Epithelial cell of proximal tubule (primary cell): ENCODE measurements around the gene DYSF. TPM values are rescaled to one million over a fixed set of nuclear protein-coding genes. Genes with fewer than 3 reads are reported as not detected.

Experiments used
- DNase-seq: peaks from one replicate; pipeline ENCODE4 v3.0.0-alpha.2; 2011; ENCODE audit warnings: low read depth
- H3K4me3 ChIP-seq: 2 replicates; pipeline ENCODE4 v1.5.1; 2011; ENCODE audit warnings: low read depth, mild to moderate bottlenecking, low read length
- CTCF ChIP-seq: conservative IDR thresholded peaks from 2 replicates; pipeline ENCODE4 v1.5.1; 2012; ENCODE audit warnings: low read depth, mild to moderate bottlenecking, low read length
- total RNA-seq: library from RNA; depleted of rRNA; stranded (reverse); fragments of >200 nt; gene quantifications from 2 replicates; pipeline ENCODE4 v1.2.3, GENCODE V29; 2015

Gene DYSF
- total RNA-seq, 1 donor from 2014 or later = 6.3 TPM

DNA sequence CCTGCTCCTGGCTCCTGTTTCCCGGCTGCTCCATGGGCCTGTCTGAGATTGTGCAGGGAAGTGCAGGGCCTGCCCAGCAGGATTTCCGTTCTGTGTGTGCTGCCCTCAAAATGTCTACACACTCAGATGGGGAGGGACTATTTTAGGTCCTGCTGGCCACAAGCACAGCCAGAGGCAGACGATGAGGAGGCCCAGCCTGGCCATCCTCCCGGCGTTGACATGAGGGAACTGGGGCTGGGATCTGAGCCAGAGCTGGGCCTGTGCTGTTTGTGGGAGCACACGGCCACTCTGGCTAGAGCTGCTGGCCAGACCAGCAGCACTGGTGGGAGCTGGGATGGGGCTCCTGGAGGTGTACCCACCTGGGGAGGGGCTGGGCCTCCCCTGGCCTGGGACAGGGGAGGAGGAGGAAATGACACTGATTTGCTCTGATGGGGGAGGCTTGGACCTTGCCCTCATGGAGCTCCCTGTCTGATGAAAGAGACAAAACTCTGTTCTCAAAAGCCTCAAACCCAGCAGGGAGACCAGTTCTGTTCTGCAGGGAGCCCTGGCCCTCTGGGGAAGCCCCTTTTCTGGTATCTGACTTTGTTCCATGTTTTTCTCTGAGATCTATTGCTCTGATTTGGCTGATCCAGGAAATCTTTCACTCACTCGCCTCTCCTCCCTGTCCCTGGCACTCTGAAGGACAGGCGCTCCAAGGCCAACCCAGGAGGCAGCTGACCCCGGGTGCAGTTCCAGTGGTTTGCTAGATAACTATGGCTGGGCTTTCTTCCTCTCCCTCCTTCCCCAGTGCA is 161.8 kb downstream of the DYSF start:
- DNase-seq = no peak
- no peak overlapping the region for H3K4me3 ChIP-seq
- TF ChIP-seq CTCF = no peak

GRCh38 chr2:71615767-71616730 is 162.7 kb downstream of the DYSF start:
- H3K4me3 ChIP-seq = no peak overlapping the region
- no peak for TF ChIP-seq CTCF
- no peak for DNase-seq

GRCh38 chr2:71617266-71617665 is 163.9 kb downstream of the DYSF start:
- DNase-seq = no peak
- no peak overlapping the region for H3K4me3 ChIP-seq
- TF ChIP-seq CTCF = no peak

- no peak for TF ChIP-seq CTCF
- no peak for DNase-seq
- no peak overlapping the region for H3K4me3 ChIP-seq
These were observed 165.2 kb downstream of the DYSF start for GRCh38 chr2:71618327-71619113.

DNA sequence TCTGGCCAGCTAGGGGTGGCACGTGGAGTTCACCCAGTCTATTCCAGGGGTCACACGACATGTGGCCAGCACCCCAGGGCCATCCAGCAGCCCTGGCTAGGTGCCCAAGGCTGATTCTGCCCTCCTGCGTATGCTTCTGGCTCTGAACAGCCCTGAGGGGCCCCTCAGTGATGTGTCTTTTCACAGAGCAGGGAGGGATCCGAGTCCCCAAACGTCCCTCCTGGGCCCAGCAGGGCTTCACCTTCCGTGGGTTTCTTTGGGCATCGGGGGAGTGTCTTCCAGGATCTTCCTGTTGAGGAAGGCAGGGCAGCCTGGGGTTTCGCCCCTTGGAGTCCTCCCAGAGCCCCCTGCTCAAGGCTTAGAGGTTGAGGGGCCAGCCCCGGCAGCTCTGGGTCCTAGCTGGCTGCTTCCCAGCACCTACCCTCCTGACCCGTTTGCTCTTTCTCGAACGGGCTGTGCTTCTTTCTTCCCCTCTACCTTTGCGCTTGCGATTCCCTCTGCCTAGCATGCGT is 165.9 kb downstream of the DYSF start:
- H3K4me3 ChIP-seq = no peak overlapping the region
- DNase-seq = no peak
- TF ChIP-seq CTCF = no peak

DNA sequence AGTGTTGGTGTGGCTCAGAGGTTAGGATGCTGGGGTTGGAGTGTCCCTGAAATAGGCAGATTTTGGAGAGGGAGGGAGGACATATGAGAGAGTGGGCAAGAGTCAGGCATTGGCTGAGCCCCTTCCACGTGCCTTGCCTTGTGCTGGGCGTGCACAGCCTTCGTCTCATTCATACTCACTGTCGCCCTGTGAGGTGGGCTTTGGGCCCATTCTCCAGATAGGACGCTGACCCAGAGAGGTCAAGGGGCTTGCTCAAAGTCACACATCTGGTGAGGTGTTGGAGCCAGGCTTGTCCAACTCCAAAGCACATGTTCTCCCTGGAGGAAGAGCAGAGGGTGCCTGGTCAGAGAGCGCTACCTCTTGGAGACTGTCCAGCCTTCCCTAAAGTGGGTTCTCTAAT is 166.8 kb downstream of the DYSF start:
- H3K4me3 ChIP-seq = no peak overlapping the region
- DNase-seq = no peak
- no peak for TF ChIP-seq CTCF
